Omental fat pad (tissue), 4 donors: ENCODE results near the gene TEX12. TPM values are rescaled to one million over a fixed set of nuclear protein-coding genes. Genes with fewer than 3 reads are reported as not detected.

Experiments used
- ATAC-seq: fragments of 150-250 bp; one replicate; pipeline ENCODE4 v1.9.1; 2016; ENCODE audit warnings: mild to moderate bottlenecking, moderate library complexity; ENCODE audit not compliant: low FRiP score
- DNase-seq: peaks from one replicate; pipeline ENCODE4 v3.0.0-alpha.2; 2019; ENCODE audit warnings: low spot score
- CTCF ChIP-seq, 3 donors: fragments of 450-650 bp; IDR thresholded peaks; one replicate each; pipeline ENCODE4 v1.5.1; 2016 to 2017; ENCODE audit warnings: antibody characterized with exemption in 3 of 3, mild to moderate bottlenecking in 3 of 3, moderate library complexity in 2 of 3
- total RNA-seq, 4 donors: library from RNA; depleted of rRNA; stranded (reverse); fragments of >200 nt; gene quantifications; one replicate each; pipeline ENCODE4 v1.1.0, GENCODE V29; 2016

Gene TEX12
- total RNA-seq, 4 donors from 2014 or later: 0.96 TPM; not detected in 3

DNA sequence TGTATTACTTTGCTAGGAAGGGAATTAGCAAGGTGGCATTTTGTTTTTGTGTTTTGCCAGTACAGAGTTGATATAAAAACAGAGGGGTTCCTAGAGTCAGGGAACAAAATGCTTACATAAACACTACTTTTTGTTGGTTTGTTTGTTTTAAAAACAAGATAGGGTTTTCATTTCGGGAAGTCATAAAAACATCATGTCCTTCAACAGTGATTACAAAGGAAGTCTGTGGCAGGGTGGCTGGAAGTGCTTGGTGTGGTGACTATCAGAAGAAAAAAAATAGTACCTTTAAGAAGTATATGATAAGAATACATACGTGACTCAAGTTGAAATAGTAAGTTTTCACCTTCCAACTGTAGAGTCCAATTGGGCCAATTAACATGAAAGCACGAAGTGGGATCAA, 2.1 kb upstream of the TEX12 start:
- ATAC-seq (no peak), DNase-seq (no peak)
- no peak for TF ChIP-seq CTCF (IDR thresholded peaks at IDR 0.05)

- no peak for DNase-seq
- peak; percentile 58 for ATAC-seq
- no peak for TF ChIP-seq CTCF (IDR thresholded peaks at IDR 0.05)
These were observed 610 bp upstream of the TEX12 start for GRCh38 chr11:112166562-112166961.

DNA sequence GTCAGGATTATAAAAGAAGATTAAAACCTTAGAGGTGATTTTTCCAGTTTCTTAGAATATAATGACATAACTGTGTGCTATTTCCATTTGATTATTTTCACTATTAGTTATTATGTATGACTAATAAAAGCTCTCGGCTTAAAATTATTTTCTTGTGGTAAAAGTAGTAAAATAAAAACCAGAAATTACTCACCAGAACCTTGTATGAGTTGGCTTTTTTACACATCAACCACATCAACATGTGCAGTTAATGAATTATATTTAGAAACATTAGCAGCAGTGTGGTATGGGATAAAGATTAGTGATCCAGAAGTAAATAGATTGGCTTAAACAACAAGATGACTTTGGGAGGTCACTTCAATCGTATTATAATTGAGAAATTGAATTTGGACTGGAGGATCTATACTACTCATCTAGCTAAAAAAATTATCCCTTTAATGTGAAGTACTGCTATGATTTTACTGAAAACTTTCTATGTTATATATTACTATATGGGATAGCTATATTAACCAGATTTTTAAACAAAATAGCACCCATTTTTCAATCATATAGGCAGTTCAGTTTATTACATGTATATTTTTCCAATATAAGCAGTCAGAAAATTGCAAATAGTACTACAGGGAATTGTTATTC, 5.3 kb downstream of the TEX12 start:
- DNase-seq: no peak
- no peak for ATAC-seq
- no peak for TF ChIP-seq CTCF (IDR thresholded peaks at IDR 0.05)

- DNase-seq (no peak), ATAC-seq (no peak)
- no peak for TF ChIP-seq CTCF (IDR thresholded peaks at IDR 0.05)
These were observed 6.0 kb downstream of the TEX12 start for GRCh38 chr11:112173152-112173551.

- TF ChIP-seq CTCF (IDR thresholded peaks at IDR 0.05): peak in 2 of 3 donors; percentile 57 to 96
- ATAC-seq (peak; percentile 98), DNase-seq (peak; percentile 96)
These were observed 7.8 kb downstream of the TEX12 start, which contains the start of gene BCO2 for GRCh38 chr11:112174789-112175598. Gene BCO2, plus strand, starts transcription at chr11:112175512. Its CDS starts 90 bp downstream, at chr11:112175602.

- ATAC-seq (peak; percentile 15), DNase-seq (no peak)
- no peak for TF ChIP-seq CTCF (IDR thresholded peaks at IDR 0.05)
These were observed 8.4 kb downstream of the TEX12 start for GRCh38 chr11:112175599-112175952.

DNA sequence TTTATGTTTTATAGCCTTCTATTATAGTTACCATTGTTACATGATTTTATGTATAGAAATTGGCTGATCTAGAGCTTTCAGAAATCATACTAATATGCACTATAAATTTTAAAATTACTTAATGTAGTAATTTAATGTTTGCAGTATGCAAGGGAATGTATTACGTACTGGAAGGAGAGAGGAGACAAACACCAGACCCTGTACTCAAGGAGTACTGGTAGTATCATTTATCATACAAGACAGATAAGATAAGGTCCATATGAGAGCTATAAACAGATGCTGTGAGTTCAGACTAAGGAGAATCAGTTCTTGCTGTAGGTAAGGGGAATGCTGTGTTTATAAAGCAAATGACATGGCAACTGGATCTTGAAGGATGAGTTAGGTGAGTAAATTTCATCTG, 8.9 kb downstream of the TEX12 start:
- ATAC-seq (no peak), DNase-seq (no peak)
- no peak for TF ChIP-seq CTCF (IDR thresholded peaks at IDR 0.05)
